Liver (tissue), 9 donors: ENCODE data around the gene CHD3. TPM values are rescaled to one million over a fixed set of nuclear protein-coding genes. Genes with fewer than 3 reads are reported as not detected.

Experiments used
- DNase-seq: peaks from one replicate; pipeline ENCODE4 v3.0.0-alpha.2; 2017; ENCODE audit warnings: low spot score
- H3K27ac ChIP-seq, 2 donors: one replicate each; pipeline ENCODE4 v1.7.0; 2013; ENCODE audit warnings: inconsistent platforms in 2 of 2, low read length in 2 of 2, control low read depth in 1 of 2, low read depth in 1 of 2, mild to moderate bottlenecking in 1 of 2
- H3K27me3 ChIP-seq, 4 donors: one replicate each; pipeline versions ENCODE4 v1.6.1 to v1.7.0; 2013; ENCODE audit warnings: low read length in 3 of 4, inconsistent platforms in 1 of 4, mild to moderate bottlenecking in 1 of 4, moderate library complexity in 1 of 4; ENCODE audit not compliant: control insufficient read depth in 4 of 4, insufficient read depth in 4 of 4
- H3K36me3 ChIP-seq, 4 donors: one replicate each; pipeline versions ENCODE4 v1.6.1 to v1.7.0; 2013; ENCODE audit warnings: low read length in 3 of 4, mild to moderate bottlenecking in 3 of 4, low read depth in 1 of 4, moderate library complexity in 1 of 4; ENCODE audit not compliant: control insufficient read depth in 4 of 4, insufficient read depth in 3 of 4
- H3K4me1 ChIP-seq, 4 donors: one replicate each; pipeline versions ENCODE4 v1.6.1 to v1.7.0; 2013; ENCODE audit warnings: low read length in 3 of 4, mild to moderate bottlenecking in 3 of 4, moderate library complexity in 1 of 4; ENCODE audit not compliant: control insufficient read depth in 4 of 4, insufficient read depth in 4 of 4
- H3K4me3 ChIP-seq, 3 donors: one replicate each; pipeline versions ENCODE4 v1.6.1 to v1.7.0; 2013; ENCODE audit warnings: low read length in 3 of 3, control low read depth in 1 of 3, low read depth in 1 of 3, mild to moderate bottlenecking in 1 of 3
- H3K9ac ChIP-seq, 2 donors: one replicate each; pipeline ENCODE4 v1.7.0; 2013; ENCODE audit warnings: low read length in 2 of 2, mild to moderate bottlenecking in 2 of 2, moderate library complexity in 2 of 2, control low read depth in 1 of 2, low read depth in 1 of 2
- H3K9me3 ChIP-seq, 4 donors: one replicate each; pipeline versions ENCODE4 v1.6.1 to v1.7.0; 2013; ENCODE audit warnings: low read length in 3 of 4; ENCODE audit not compliant: control insufficient read depth in 4 of 4
- ATF3 ChIP-seq: IDR thresholded peaks from 2 replicates; pipeline ENCODE4 v1.6.1; 2016; ENCODE audit warnings: antibody characterized with exemption
- CTCF ChIP-seq: fragments of 150-350 bp; IDR thresholded peaks from 2 replicates; pipeline ENCODE4 v1.5.1; 2017; ENCODE audit warnings: improper control_type of control experiment, low read depth, low read length; ENCODE audit not compliant: missing input control
- EGR1 ChIP-seq, 2 donors: IDR thresholded peaks; 2 replicates each; pipeline ENCODE4 v1.6.1; 2016 to 2018; ENCODE audit warnings: antibody characterized with exemption in 2 of 2, low read depth in 2 of 2
- FOXA1 ChIP-seq: IDR thresholded peaks from 2 replicates; pipeline ENCODE4 v1.6.1; 2016; ENCODE audit warnings: antibody characterized with exemption
- FOXA2 ChIP-seq: IDR thresholded peaks from 2 replicates; pipeline ENCODE4 v1.6.1; 2016; ENCODE audit warnings: antibody characterized with exemption
- GABPA ChIP-seq, 2 donors: IDR thresholded peaks in 1 of 2; conservative IDR thresholded peaks in 1 of 2; 2 replicates each; pipeline ENCODE4 v1.6.1; 2016; ENCODE audit warnings: antibody characterized with exemption in 2 of 2, mild to moderate bottlenecking in 1 of 2, moderate library complexity in 1 of 2
- HNF4A ChIP-seq, 2 donors: conservative IDR thresholded peaks; 2 replicates each; pipeline ENCODE4 v1.6.1; 2016; ENCODE audit warnings: antibody characterized with exemption in 2 of 2, mild to moderate bottlenecking in 2 of 2
- HNF4G ChIP-seq: IDR thresholded peaks from 2 replicates; pipeline ENCODE4 v1.6.1; 2016; ENCODE audit warnings: antibody characterized with exemption
- JUND ChIP-seq, 2 donors: IDR thresholded peaks; 2 replicates each; pipeline ENCODE4 v1.6.1; 2016; ENCODE audit warnings: antibody characterized with exemption in 2 of 2
- NR2F2 ChIP-seq: IDR thresholded peaks from 2 replicates; pipeline ENCODE4 v1.6.1; 2016; ENCODE audit warnings: antibody characterized with exemption
- RAD21 ChIP-seq, 2 donors: IDR thresholded peaks; 2 replicates each; pipeline ENCODE4 v1.6.1; 2016; ENCODE audit warnings: antibody characterized with exemption in 2 of 2, mild to moderate bottlenecking in 2 of 2
- REST ChIP-seq: IDR thresholded peaks from 2 replicates; pipeline ENCODE4 v1.6.1; 2016; ENCODE audit warnings: antibody characterized with exemption, mild to moderate bottlenecking
- RXRA ChIP-seq, 2 donors: IDR thresholded peaks; 2 replicates each; pipeline ENCODE4 v1.6.1; 2017 to 2018; ENCODE audit warnings: antibody characterized with exemption in 2 of 2, mild to moderate bottlenecking in 1 of 2
- SP1 ChIP-seq: IDR thresholded peaks from 2 replicates; pipeline ENCODE4 v1.6.1; 2018; ENCODE audit warnings: antibody characterized with exemption, mild to moderate bottlenecking
- TAF1 ChIP-seq: conservative IDR thresholded peaks from 2 replicates; pipeline ENCODE4 v1.6.1; 2016; ENCODE audit warnings: antibody characterized with exemption, mild to moderate bottlenecking
- YY1 ChIP-seq: IDR thresholded peaks from 2 replicates; pipeline ENCODE4 v1.6.1; 2016; ENCODE audit warnings: antibody characterized with exemption, mild to moderate bottlenecking
- ZBTB33 ChIP-seq: IDR thresholded peaks from 2 replicates; pipeline ENCODE4 v1.6.1; 2016; ENCODE audit warnings: antibody characterized with exemption
- WGBS: extraction: QIAGEN DNeasy Blood & Tissue Kit; methylation state at CpG from one replicate; pipeline ENCODE4 v1.1.7; 2013; 5-methylcytosine and 5-hydroxymethylcytosine counted together
- polyA plus RNA-seq, 2 donors: library from polyadenylated mRNA; stranded (reverse) in 1 of 2; unstranded in 1 of 2; fragments of 200-250 nt in 1 of 2; fragments of >200 nt in 1 of 2; fragmentation: Nextera tagmentation in 1 of 2; extraction: Ambion mirVana in 1 of 2; gene quantifications; one replicate each; pipeline versions ENCODE4 v1.2.1 to v1.2.3, GENCODE V29; 2013 to 2015
- total RNA-seq, 2 donors: library from RNA; depleted of rRNA; stranded (reverse); fragments of >200 nt; gene quantifications; one replicate each; pipeline ENCODE4 v1.2.3, GENCODE V29; 2014
- donor health status: healthy.
- donor health status: healthy.
- donor health status: healthy.
- donor health status: healthy.
- donor health status: healthy.

The CHD3 gene
- total and polyA plus RNA-seq, 4 donors: 1.9 to 14.4 (median 7.2) TPM

- Histone ChIP-seq H3K9ac (no peak overlapping the region), H3K9me3 (no peaks in the 10 kb centered on the region), H3K4me3 (no peak overlapping the region), H3K27me3 (no peaks in the 10 kb centered on the region), H3K36me3 (peaks cover 13 to 42% (median 21%) of the 10 kb centered on the region in 4 donors), H3K27ac (no peak overlapping the region), H3K4me1 (peaks cover 0 to 20% (median 12%) of the 10 kb centered on the region in 4 donors)
- TF ChIP-seq RXRA (IDR thresholded peaks at IDR 0.05) (no peak), JUND (IDR thresholded peaks at IDR 0.05) (no peak), TAF1 (no peak), GABPA (IDR thresholded peaks at IDR 0.05 in 1 of 2, conservative IDR thresholded peaks at IDR 0.05 in 1 of 2) (no peak), FOXA2 (no peak), FOXA1 (no peak), EGR1 (IDR thresholded peaks at IDR 0.05; ENCODE audit: low read depth in 2 of 2) (no peak), ZBTB33 (no peak), HNF4A (conservative IDR thresholded peaks at IDR 0.05) (no peak), RAD21 (IDR thresholded peaks at IDR 0.05) (no peak), ATF3 (no peak), CTCF (no peak), REST (no peak), NR2F2 (no peak), YY1 (no peak), HNF4G (no peak), SP1 (no peak)
- 86% methylated on average over 34 of the region's 34 CpGs for whole genome bisulfite sequencing
- no peak for DNase-seq
Measured at GRCh38 chr17:7846765-7847661, 41.6 kb upstream of the CHD3 start.
